Measurements from ENCODE around the gene TLDC2. TPM values are rescaled to one million over a fixed set of nuclear protein-coding genes. Genes with fewer than 3 reads are reported as not detected.

TLDC2 gene
- total RNA-seq, 4 donors from 2014 or later = 22.3 to 114 (median 70.1) TPM

DNA sequence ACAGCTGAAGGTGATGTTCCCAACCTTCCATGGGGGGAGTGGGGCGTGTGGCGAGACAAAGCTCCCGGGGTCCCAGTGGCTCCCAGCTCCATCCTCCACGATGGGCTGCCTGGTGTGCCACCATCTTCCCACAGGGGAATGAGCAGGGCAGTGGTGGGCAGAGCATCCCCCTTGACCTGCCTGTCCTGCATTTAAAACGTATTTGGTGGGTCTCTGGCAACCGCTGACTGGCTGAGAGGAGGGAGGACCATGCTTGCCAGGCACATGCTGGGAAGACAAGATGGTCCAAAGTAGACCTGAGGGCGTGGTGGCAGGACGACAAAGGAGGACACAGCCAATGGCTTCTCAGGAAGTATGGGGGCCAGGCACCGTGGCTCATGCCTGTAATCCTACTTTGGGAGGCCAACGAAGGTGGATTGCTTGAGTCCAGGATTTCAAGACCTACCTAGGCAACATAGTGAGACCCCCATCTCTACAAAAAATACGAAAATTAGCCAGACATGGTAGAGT is 4.9 kb downstream of the TLDC2 start:
- H3K36me3 ChIP-seq = no peaks in the 10 kb centered on the region
- no peak for TF ChIP-seq POLR2A (IDR thresholded peaks at IDR 0.05)
- TF ChIP-seq, protein P1, sequence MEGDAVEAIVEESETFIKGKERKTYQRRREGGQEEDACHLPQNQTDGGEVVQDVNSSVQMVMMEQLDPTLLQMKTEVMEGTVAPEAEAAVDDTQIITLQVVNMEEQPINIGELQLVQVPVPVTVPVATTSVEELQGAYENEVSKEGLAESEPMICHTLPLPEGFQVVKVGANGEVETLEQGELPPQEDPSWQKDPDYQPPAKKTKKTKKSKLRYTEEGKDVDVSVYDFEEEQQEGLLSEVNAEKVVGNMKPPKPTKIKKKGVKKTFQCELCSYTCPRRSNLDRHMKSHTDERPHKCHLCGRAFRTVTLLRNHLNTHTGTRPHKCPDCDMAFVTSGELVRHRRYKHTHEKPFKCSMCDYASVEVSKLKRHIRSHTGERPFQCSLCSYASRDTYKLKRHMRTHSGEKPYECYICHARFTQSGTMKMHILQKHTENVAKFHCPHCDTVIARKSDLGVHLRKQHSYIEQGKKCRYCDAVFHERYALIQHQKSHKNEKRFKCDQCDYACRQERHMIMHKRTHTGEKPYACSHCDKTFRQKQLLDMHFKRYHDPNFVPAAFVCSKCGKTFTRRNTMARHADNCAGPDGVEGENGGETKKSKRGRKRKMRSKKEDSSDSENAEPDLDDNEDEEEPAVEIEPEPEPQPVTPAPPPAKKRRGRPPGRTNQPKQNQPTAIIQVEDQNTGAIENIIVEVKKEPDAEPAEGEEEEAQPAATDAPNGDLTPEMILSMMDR (IDR thresholded peaks at IDR 0.05) = no peak
- no peaks in the 10 kb centered on the region for H3K9me3 ChIP-seq
- no peak for DNase-seq
- peak overlapping the region in 2 of 4 donors; percentile 76 to 96 for H3K27ac ChIP-seq
- H3K4me1 ChIP-seq = peaks cover 0 to 19% (median 0%) of the 10 kb centered on the region in 4 donors
- H3K27me3 ChIP-seq = no peaks in the 10 kb centered on the region
- H3K4me3 ChIP-seq = no peak overlapping the region

DNA sequence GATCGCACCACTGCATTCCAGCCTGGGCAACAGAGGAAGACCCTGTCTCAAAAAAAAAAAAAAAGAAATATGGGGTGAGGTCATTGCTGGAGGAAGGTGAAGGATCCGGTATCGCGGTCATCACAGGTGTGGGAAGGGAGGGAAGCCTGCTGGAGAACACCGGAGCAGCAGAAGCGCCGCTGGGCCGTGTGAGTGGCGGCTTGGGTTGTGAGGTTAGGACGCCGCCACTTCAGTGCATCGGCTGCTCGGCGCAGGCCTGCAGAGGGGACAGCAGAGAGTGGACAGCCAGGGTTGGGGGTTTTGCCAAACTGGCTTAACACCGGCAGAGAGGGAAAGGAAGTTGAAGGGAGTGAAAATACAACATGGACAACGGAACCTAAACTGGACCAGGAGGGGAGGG is 5.4 kb downstream of the TLDC2 start:
- H3K27ac ChIP-seq = peak overlapping the region in 3 of 4 donors; percentile 51 to 96 (median 76)
- DNase-seq = no peak
- H3K27me3 ChIP-seq = no peaks in the 10 kb centered on the region
- TF ChIP-seq, protein P1 (IDR thresholded peaks at IDR 0.05) = no peak
- no peak for TF ChIP-seq POLR2A (IDR thresholded peaks at IDR 0.05)
- peaks cover 0 to 19% (median 0%) of the 10 kb centered on the region in 4 donors for H3K4me1 ChIP-seq
- H3K4me3 ChIP-seq = no peak overlapping the region
- no peaks in the 10 kb centered on the region for H3K36me3 ChIP-seq
- H3K9me3 ChIP-seq = no peaks in the 10 kb centered on the region

DNA sequence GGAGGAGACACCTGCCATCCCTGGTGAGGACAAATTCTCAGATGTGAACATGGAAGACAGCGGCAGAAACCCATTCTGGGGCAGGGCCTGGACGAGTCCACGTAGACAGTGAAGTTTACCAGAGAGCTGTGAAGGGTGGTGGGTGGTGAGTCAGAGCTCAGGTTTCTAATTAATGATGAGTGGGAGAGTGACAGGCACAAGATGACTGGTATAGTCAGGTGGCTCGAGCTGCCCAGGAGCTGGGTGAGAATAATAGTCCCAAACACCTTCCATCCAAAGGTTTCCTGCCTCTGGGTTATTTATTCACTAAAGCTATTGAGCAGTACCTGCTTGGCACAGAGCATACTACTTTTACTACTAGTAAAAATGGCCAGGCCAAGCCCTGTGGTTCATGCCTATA is 6.0 kb downstream of the TLDC2 start:
- peak in 2 of 3 donors; percentile 64 to 80 for DNase-seq
- Histone ChIP-seq H3K36me3 (no peaks in the 10 kb centered on the region), H3K27me3 (no peaks in the 10 kb centered on the region), H3K4me1 (peaks cover 0 to 22% (median 0%) of the 10 kb centered on the region in 4 donors), H3K27ac (peak overlapping the region in 3 of 4 donors; percentile 51 to 96 (median 76)), H3K9me3 (no peaks in the 10 kb centered on the region), H3K4me3 (no peak overlapping the region)
- TF ChIP-seq POLR2A (IDR thresholded peaks at IDR 0.05) = peak in 1 of 2 donors; percentile 74
- TF ChIP-seq, protein P1 (IDR thresholded peaks at IDR 0.05) = no peak

DNA sequence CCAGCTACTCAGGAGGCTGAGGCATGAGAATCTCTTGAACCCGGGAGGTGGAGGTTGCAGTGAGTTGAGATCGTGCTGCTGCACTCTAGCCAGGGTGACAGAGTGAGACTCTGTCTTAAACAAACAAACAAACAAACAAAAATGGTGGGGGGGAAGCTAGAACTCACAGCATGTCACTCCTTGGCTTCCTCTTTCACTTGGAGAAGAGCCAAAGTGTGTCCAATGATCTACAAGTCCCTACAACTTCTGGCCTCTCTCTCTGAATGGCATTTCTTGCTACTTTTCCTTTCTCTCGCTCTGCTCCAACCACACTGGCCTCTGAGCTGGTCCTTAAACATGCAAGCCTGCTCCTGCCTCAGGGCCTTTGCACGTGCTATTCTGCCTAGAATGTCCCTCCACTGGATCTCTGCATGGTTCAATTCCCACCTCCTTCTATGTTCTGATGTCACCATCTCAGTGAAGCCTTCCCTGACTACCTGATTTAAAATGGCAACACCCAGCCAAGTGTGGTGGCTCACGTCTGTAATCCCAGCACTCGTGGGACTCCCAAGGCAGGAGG is 8.1 kb downstream of the TLDC2 start:
- no peaks in the 10 kb centered on the region for H3K27me3 ChIP-seq
- H3K9me3 ChIP-seq = no peaks in the 10 kb centered on the region
- TF ChIP-seq POLR2A (IDR thresholded peaks at IDR 0.05) = no peak
- TF ChIP-seq, protein P1 (IDR thresholded peaks at IDR 0.05) = no peak
- H3K36me3 ChIP-seq = peaks cover 0 to 14% (median 0%) of the 10 kb centered on the region in 3 donors
- no peak overlapping the region for H3K4me3 ChIP-seq
- H3K27ac ChIP-seq = peak overlapping the region in 1 of 4 donors; percentile 16
- DNase-seq = no peak
- H3K4me1 ChIP-seq = peaks cover 0 to 26% (median 0%) of the 10 kb centered on the region in 4 donors

DNA sequence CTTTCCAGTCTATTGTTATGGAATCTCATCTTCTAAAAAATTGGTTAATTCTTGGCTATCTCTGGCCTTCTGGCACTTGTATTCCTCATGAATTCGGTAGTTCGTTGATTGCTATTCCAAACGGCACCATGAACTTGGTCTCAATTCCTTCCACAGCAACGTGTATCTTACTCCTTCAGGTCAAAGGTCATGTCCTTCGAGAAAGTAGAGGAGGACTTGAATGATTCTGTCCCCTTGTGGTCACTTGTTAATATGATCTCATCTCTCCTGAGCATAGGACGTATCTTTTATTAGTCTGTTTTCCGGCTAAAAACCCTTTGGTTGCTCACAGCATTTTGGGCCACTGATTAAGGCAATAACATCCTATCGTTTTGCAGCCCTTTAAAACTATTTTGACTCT is 9.4 kb downstream of the TLDC2 start:
- DNase-seq = no peak
- Histone ChIP-seq H3K27ac (no peak overlapping the region), H3K9me3 (no peaks in the 10 kb centered on the region), H3K27me3 (no peaks in the 10 kb centered on the region), H3K4me3 (no peak overlapping the region), H3K4me1 (peaks cover 0 to 26% (median 0%) of the 10 kb centered on the region in 4 donors), H3K36me3 (peaks cover 0 to 27% (median 0%) of the 10 kb centered on the region in 3 donors)
- TF ChIP-seq, protein P1 (IDR thresholded peaks at IDR 0.05) = peak in 5 of 6 experiments; percentile 7 to 70 (median 60)
- TF ChIP-seq POLR2A (IDR thresholded peaks at IDR 0.05) = no peak

Measured in Peyer's patch (tissue), 4 donors.